Peyer's patch (tissue), 4 donors: Measurements from ENCODE around the gene IMPG2.

Experiments
- POLR2A ChIP-seq, 2 donors: fragments of 450-650 bp; IDR thresholded peaks; one replicate each; pipeline ENCODE4 v1.5.1; 2017; ENCODE audit warnings: antibody characterized with exemption in 2 of 2, mild to moderate bottlenecking in 2 of 2, moderate library complexity in 2 of 2
- TF ChIP-seq, protein P1 (sequence below), 6 experiments: fragments of 450-650 bp in 4 of 6; fragments of 200-600 bp in 2 of 6; sonication (generic) in 1 of 6; IDR thresholded peaks; one replicate each; pipeline ENCODE4 v1.5.1; 2017 to 2019; ENCODE audit warnings: antibody characterized with exemption in 6 of 6, mild to moderate bottlenecking in 3 of 6, moderate library complexity in 1 of 6

GRCh38 chr3:101252307-101252706 is 68.1 kb downstream of the IMPG2 start:
- TF ChIP-seq, protein P1, sequence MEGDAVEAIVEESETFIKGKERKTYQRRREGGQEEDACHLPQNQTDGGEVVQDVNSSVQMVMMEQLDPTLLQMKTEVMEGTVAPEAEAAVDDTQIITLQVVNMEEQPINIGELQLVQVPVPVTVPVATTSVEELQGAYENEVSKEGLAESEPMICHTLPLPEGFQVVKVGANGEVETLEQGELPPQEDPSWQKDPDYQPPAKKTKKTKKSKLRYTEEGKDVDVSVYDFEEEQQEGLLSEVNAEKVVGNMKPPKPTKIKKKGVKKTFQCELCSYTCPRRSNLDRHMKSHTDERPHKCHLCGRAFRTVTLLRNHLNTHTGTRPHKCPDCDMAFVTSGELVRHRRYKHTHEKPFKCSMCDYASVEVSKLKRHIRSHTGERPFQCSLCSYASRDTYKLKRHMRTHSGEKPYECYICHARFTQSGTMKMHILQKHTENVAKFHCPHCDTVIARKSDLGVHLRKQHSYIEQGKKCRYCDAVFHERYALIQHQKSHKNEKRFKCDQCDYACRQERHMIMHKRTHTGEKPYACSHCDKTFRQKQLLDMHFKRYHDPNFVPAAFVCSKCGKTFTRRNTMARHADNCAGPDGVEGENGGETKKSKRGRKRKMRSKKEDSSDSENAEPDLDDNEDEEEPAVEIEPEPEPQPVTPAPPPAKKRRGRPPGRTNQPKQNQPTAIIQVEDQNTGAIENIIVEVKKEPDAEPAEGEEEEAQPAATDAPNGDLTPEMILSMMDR (IDR thresholded peaks at IDR 0.05): no peak
- no peak for TF ChIP-seq POLR2A (IDR thresholded peaks at IDR 0.05)
